HEK293T (cell line): ENCODE results near the gene TMEM41B.
"Not testable (repeated sequence)": the region's sequence is repeated elsewhere in the genome, so short reads cannot be mapped to it uniquely, and the experiment has no call there.

Experiments used
- CTCF ChIA-PET: fragments of 350-600 bp; formaldehyde crosslinking; extraction: SDS; loops from one replicate; lab custom pipeline; 2021; ENCODE audit warnings: antibody characterized with exemption, inconsistent platforms; lab: Yijun Ruan, JAX
- POLR2A ChIA-PET: fragments of 350-600 bp; formaldehyde crosslinking; extraction: SDS; loops from one replicate; lab custom pipeline; 2020; ENCODE audit warnings: antibody characterized with exemption, inconsistent platforms; lab: Yijun Ruan, JAX
- DNase-seq: peaks from one replicate; pipeline ENCODE4 v3.0.0; 2012; ENCODE audit warnings: mixed read lengths; ENCODE audit errors: extremely low spot score
- ARNT ChIP-seq: fragments of 450-650 bp; IDR thresholded peaks from 2 replicates; pipeline ENCODE4 v1.6.1; 2017; ENCODE audit warnings: mild to moderate bottlenecking
- BHLHE40 ChIP-seq: fragments of 450-650 bp; IDR thresholded peaks from 2 replicates; pipeline ENCODE4 v1.6.1; 2016; ENCODE audit warnings: mild to moderate bottlenecking, moderate library complexity, borderline replicate concordance
- CTBP1 ChIP-seq: fragments of 450-650 bp; IDR thresholded peaks from 2 replicates; pipeline ENCODE4 v1.6.1; 2016; ENCODE audit warnings: borderline replicate concordance
- ELF4 ChIP-seq: fragments of 450-650 bp; IDR thresholded peaks from 2 replicates; pipeline ENCODE4 v1.6.1; 2017; ENCODE audit warnings: antibody characterized with exemption
- FOXA1 ChIP-seq: fragments of 450-650 bp; IDR thresholded peaks from 2 replicates; pipeline ENCODE4 v1.6.1; 2016; ENCODE audit warnings: mild to moderate bottlenecking
- FOXK2 ChIP-seq: fragments of 450-650 bp; IDR thresholded peaks from 2 replicates; pipeline ENCODE4 v1.6.1; 2016; ENCODE audit warnings: mild to moderate bottlenecking
- FOXM1 ChIP-seq: fragments of 450-650 bp; IDR thresholded peaks from 2 replicates; pipeline ENCODE4 v1.6.1; 2017; ENCODE audit warnings: mild to moderate bottlenecking, borderline replicate concordance
- HDGF ChIP-seq: fragments of 450-650 bp; IDR thresholded peaks from 2 replicates; pipeline ENCODE4 v1.6.1; 2017; ENCODE audit warnings: antibody characterized with exemption, borderline replicate concordance
- L3MBTL2 ChIP-seq: fragments of 450-650 bp; conservative IDR thresholded peaks from 2 replicates; pipeline ENCODE4 v1.6.1; 2016; ENCODE audit warnings: mild to moderate bottlenecking
- LEF1 ChIP-seq: fragments of 450-650 bp; IDR thresholded peaks from 2 replicates; pipeline ENCODE4 v1.6.1; 2017; ENCODE audit warnings: mild to moderate bottlenecking, borderline replicate concordance
- NFRKB ChIP-seq: fragments of 450-650 bp; IDR thresholded peaks from 2 replicates; pipeline ENCODE4 v1.6.1; 2016; ENCODE audit warnings: mild to moderate bottlenecking, moderate library complexity
- SP1 ChIP-seq: fragments of 450-650 bp; IDR thresholded peaks from 2 replicates; pipeline ENCODE4 v1.6.1; 2017
- SUZ12 ChIP-seq: fragments of 450-650 bp; IDR thresholded peaks from 2 replicates; pipeline ENCODE4 v1.6.1; 2016; ENCODE audit warnings: mild to moderate bottlenecking
- TARDBP ChIP-seq: fragments of 450-650 bp; IDR thresholded peaks from 2 replicates; pipeline ENCODE4 v1.6.1; 2016
- ZNF384 ChIP-seq: fragments of 450-650 bp; IDR thresholded peaks from 2 replicates; pipeline ENCODE4 v1.6.1; 2016
- TF ChIP-seq, protein P1 (sequence below): fragments of 450-650 bp; IDR thresholded peaks from 2 replicates; pipeline ENCODE4 v1.6.1; 2016

TMEM41B gene

DNA sequence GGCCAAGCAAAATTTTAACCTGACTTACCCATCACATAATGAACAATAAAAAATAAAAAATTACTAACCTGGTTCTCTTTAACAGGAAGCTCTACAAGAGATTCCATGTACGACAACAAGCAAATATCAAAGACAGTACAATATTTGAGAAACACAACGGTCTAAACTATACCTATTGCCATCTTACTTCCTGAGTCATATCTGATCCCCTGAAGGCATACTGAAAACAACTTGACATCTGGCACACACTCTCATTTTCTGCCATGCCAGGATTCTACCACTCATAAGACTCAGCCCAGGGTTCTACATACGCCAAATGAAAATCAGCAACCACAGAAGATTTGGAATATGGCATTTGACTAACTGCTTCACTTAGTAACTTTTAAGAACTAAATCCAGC, 63.1 kb downstream of the TMEM41B start:
- ChIA-PET POLR2A (no interaction called here), CTCF (no interaction called here)
- TF ChIP-seq FOXK2, result no peak
- TF ChIP-seq ARNT, result no peak
- no peak for TF ChIP-seq FOXM1
- no peak for TF ChIP-seq SUZ12
- TF ChIP-seq L3MBTL2, result no peak
- TF ChIP-seq FOXA1, result no peak
- TF ChIP-seq SP1, result no peak
- no peak for DNase-seq

DNA sequence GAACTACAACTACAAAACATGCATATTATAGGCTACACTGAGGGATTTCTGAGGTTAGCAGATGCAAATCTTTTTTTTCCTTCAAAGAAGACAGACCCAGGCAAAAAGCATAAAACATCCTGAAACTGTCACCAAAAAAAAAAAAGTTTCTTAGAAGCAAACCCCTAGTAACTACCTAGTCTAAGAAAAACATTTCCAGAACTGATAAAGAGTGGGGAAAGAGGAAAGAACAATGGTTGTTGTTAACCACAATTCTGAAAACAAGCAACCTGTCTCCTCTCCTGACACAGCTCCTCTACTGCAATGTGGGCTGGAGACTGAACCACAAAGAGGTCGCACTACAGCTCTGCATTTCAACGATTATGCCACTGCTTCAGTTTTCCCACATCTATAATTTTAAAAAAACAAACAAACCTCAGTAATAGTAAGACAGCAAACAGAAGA, 64.2 kb downstream of the TMEM41B start:
- TF ChIP-seq ELF4 (no peak), CTBP1 (no peak), SP1 (no peak), HDGF (no peak), FOXK2 (no peak), SUZ12 (no peak), TARDBP (no peak), FOXM1 (no peak), NFRKB (no peak), ZNF384 (no peak), BHLHE40 (no peak), ARNT (no peak), L3MBTL2 (no peak), FOXA1 (no peak), LEF1 (no peak)
- TF ChIP-seq, protein P1, sequence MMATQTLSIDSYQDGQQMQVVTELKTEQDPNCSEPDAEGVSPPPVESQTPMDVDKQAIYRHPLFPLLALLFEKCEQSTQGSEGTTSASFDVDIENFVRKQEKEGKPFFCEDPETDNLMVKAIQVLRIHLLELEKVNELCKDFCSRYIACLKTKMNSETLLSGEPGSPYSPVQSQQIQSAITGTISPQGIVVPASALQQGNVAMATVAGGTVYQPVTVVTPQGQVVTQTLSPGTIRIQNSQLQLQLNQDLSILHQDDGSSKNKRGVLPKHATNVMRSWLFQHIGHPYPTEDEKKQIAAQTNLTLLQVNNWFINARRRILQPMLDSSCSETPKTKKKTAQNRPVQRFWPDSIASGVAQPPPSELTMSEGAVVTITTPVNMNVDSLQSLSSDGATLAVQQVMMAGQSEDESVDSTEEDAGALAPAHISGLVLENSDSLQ, result no peak
- ChIA-PET POLR2A (no interaction called here), CTCF (interaction anchor here (0.6 to 0.8 kb wide), 2 partner anchors 44 to 89 kb away, joined by 3 read pairs; no protein-coding TSS in a partner anchor)
- DNase-seq, result no peak

DNA sequence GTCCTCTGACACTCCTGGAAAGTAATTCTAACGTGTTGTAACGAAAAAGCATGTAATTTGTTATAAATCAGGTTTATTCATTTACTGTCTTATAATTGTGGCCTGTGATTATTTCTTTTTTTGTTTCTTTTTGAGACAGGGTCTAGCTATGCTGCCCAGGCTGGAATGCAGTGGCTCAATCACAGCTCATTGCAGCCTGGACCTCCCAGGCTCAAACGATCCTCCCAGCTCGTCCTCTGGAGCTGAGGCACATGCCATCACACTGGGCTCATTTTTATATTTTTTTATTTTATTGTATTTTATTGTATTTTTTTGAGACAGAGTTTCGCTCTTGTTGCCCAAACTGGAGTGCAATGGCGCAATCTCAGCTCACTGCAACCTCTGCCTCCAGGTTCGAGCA, 65.1 kb downstream of the TMEM41B start:
- ChIA-PET CTCF (no interaction called here), POLR2A (no interaction called here)
- TF ChIP-seq ZNF384, result no peak
- no peak for TF ChIP-seq LEF1
- TF ChIP-seq L3MBTL2, result no peak
- TF ChIP-seq BHLHE40, result no peak
- DNase-seq, result no peak

DNA sequence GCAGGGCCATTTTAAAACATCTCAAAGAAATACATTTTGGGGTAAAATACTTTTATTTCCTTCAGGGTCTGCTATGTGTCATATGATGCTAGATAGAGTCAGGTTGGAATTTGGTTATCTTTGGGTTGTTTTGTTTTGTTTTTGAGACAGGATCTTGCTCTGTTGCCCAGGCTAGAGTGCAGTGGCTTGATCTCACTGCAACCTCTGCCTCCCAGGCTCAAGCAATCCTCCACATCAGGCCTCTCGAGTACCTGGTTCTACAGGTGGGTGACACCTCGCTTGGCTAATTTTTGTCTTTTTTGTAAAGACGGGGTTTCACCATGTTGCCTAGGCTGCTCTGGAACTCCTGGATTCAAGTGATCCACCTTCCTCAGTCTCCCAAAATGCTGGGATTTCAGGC, 66.5 kb downstream of the TMEM41B start:
- TF ChIP-seq, protein P1, result no peak
- TF ChIP-seq HDGF (no peak), SP1 (no peak), FOXM1 (no peak), SUZ12 (no peak), LEF1 (no peak), ZNF384 (no peak), BHLHE40 (no peak), NFRKB (no peak), FOXA1 (no peak), ELF4 (no peak), FOXK2 (no peak), TARDBP (no peak)
- POLR2A ChIA-PET, result no interaction called here
- CTCF ChIA-PET, result interaction anchor here (0.5 to 0.6 kb wide), 2 partner anchors 12 to 110 kb away, joined by 3 to 4 read pairs; no protein-coding TSS in a partner anchor
- no peak for DNase-seq

DNA sequence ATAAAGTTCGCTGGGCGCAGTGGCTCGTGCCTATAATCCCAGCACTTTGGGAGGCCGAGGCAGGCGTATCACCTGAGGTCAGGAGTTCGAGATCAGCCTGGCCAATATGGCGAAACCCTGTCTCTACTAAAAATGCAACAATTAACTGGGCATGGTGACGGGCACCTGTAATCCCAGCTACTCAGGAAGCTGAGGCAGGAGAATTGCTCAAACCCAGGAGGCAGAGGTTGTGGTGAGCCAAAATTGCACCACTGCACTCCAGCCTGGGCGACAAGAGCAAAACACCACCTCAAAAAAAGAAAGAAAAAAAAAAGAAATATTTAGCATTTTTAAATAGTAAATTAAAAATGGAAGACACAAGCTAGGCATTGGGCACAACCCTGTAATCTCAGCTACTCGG, 78.2 kb downstream of the TMEM41B start:
- POLR2A ChIA-PET, DNase-seq: not testable (repeated sequence)
- CTCF ChIA-PET, result interaction anchor here (0.7 kb wide), 2 partner anchors 12 to 18 kb away, joined by 3 to 4 read pairs; no protein-coding TSS in a partner anchor

DNA sequence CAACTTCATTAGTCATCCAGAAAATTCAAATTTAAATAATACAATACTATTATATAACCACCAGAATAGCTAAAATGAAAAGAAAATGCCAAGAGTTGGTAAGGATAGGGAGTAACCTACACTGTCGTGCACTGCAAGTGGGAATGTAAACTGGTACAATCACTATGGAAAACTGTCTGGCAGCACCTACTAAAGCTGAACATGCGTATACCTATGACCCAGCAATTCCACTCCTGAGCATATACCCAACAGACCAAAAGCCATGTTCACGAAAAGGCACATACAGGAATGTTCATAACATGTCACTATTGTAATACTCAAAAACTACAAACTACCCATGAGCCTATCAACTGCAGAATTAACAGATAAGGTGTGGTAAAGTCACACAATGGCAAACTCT, 81.9 kb downstream of the TMEM41B start:
- POLR2A ChIA-PET, result no interaction called here
- DNase-seq, result no peak
- no peak for TF ChIP-seq FOXM1
- TF ChIP-seq ELF4, result no peak
- no peak for TF ChIP-seq FOXK2
- TF ChIP-seq ARNT, result no peak
- no peak for TF ChIP-seq ZNF384
- TF ChIP-seq L3MBTL2, result no peak
- TF ChIP-seq, protein P1, result no peak
- TF ChIP-seq HDGF, result no peak
- no peak for TF ChIP-seq CTBP1
- no peak for TF ChIP-seq LEF1
- TF ChIP-seq FOXA1, result no peak
- no peak for TF ChIP-seq TARDBP
- no peak for TF ChIP-seq SUZ12
- no peak for TF ChIP-seq NFRKB
- no peak for TF ChIP-seq BHLHE40
- no peak for TF ChIP-seq SP1
- CTCF ChIA-PET, result no interaction called here

DNA sequence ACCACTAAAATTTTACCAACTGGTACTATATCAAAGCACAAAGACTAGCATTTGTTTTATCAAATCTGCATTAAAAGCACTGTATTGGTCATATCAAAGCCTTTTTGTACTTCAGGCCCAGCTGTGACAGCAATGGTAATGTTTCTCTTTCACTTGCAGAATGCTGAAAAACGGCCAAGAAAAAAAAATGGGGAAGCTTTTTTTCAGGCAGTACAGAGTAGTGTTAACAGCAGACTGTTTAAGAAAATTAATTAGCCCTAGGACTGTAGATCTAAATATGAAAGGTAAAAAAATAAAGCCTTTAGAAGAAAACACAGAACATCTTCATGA, 82.6 kb downstream of the TMEM41B start:
- ChIA-PET POLR2A (no interaction called here), CTCF (no interaction called here)
- TF ChIP-seq FOXM1 (no peak), LEF1 (no peak), ARNT (no peak), NFRKB (no peak), FOXA1 (no peak), BHLHE40 (no peak), L3MBTL2 (no peak), SP1 (no peak), HDGF (no peak), ZNF384 (no peak), SUZ12 (no peak)
- no peak for DNase-seq
